GM04503 (cell line): ENCODE measurements around the gene PAGE5.

Experiments
- DNase-seq: peaks from one replicate; pipeline ENCODE4 v3.0.0-alpha.2; 2012; ENCODE audit warnings: low read depth

The PAGE5 gene, protein sequence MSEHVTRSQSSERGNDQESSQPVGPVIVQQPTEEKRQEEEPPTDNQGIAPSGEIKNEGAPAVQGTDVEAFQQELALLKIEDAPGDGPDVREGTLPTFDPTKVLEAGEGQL

DNA sequence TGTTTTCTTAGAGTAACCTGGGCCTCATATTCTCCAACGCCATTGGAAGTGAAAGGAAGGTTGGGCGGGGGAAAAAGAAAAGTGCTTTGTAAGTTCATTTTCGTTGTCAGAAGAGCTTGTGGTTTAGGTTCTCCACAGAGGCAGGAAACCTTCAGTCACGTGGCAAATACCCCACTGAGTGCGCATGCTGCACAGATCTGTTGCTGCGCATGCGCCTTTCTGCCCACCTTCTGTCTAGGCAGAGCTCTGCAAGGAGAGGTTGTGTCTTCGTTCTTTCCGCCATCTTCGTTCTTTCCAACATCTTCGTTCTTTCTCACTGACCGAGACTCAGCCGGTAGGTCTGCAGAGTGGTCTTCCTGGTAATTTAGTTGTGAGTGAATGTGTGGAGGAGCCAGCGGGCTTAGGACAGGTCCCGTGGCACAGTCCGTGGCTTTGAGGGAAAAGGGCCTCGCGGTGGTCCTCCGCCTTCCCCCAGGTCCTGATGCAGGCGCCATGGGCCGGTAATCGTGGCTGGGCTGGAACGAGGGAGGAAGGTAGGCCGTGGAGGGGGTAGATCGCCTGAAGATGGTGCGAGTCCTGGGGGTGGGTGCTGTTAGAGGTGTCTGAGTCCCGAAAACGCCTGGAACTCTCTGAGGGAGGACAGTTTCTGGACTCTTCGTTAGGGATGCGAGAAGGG is at the start of gene PAGE5:
PAGE5 (plus strand) TSS at position 228 of the 676 bp plus-strand sequence. CDS start 1,037 bp downstream, outside the sequence.
- DNase-seq: no peak

DNA sequence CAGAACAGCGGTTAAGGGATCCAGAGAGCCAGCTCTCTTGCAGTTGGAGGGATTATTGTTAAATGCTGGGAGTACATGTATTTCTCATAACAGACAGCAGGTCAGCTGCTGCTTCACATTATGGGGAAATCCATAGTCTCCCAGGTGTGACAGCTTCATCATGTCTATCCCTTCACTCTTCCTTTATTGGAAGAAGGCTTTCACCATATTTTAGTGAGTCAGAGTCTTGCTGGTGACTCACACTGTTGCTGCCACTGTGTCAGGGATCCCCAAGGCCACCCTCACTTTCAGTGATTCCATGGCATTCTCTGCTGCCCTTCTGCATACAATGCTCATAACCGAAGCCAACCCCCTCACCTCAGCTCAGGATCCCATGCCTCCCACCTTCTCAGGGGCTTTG is 32.9 kb upstream of the PAGE5 start:
- no peak for DNase-seq

DNA sequence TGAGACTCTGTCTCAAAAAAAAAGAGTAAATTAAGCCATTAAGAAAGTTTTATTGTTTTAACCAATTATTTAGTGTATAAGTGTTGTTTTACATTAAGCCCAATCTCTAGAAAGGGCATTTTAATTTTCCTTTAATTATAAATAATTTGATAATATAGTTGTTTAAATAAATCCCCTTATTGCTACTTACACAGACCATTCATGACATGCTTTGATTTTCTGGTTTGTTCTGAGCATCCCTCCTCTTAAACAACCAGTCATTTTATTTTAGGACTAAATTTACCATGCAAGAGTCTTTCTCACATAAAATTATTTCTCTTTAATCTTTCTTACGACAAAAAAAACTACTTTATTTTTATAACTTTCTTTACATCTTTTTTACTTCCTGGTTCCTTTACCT is 23.5 kb upstream of the PAGE5 start:
- no peak for DNase-seq

DNA sequence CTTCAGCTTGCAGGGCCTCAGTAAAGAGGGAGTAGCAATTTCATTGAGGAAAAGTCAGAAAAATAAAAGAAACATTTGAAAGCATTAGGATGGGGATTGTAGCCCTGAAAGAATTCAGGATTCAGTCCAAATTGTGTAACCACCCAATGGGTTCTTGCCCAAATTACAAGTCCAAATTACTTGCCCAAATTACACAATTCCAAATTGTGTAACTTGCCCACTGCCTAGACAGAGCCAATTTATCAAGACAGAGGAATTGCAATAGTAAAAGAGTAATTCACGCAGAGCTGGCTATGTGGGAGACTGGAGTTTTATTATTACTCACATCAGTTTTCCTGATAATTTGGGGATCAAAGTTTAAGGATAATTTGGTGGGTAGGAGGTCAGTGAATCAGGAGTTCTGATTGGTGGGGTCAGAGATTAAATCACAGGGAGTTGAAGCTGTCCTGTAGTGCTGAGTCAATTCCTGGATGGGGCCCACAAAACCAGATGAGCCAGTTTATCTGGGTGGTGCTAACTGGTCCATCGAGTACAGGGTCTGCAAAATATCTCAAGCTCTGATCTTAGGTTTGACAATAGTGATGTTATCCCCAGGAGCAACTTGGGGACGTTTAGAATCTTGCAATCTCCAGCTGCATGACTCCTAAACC is 18.1 kb upstream of the PAGE5 start:
- DNase-seq: peak; percentile 3

DNA sequence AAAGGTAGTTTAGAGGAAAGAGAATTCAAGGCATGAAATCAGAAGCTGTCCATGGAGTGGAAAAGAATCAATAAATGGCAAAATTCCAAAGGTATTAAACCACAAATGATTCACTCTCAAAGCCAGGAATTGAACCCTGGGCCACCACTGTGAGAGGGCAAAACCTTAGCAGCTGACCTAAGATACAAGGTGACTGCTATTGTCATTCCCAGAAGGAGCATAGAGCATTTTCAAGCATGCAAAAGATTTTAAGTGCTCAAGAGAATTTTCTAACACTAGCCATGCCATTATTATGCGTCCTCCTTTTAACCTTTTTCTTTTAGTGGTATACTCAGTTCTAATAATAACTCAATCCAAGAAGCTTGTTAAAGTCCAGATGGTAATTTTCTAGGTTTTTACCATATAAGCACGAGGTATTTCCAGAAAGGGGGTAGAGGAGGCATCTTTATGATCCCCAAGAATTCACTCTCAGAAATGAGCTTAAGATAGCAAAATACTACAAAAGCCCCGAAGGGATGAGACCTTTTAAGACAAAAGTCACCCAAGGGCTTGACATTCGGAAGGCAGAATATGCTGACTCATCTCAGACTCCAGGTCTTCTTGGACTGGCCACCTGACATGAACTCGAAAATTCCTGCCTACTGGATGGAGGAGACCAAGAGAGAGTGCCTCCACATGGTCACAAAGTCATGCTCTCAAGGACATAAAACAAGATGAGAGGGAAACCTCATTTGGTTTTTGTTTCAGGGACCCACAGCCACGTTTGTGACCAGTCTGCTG is 13.8 kb upstream of the PAGE5 start:
- no peak for DNase-seq

DNA sequence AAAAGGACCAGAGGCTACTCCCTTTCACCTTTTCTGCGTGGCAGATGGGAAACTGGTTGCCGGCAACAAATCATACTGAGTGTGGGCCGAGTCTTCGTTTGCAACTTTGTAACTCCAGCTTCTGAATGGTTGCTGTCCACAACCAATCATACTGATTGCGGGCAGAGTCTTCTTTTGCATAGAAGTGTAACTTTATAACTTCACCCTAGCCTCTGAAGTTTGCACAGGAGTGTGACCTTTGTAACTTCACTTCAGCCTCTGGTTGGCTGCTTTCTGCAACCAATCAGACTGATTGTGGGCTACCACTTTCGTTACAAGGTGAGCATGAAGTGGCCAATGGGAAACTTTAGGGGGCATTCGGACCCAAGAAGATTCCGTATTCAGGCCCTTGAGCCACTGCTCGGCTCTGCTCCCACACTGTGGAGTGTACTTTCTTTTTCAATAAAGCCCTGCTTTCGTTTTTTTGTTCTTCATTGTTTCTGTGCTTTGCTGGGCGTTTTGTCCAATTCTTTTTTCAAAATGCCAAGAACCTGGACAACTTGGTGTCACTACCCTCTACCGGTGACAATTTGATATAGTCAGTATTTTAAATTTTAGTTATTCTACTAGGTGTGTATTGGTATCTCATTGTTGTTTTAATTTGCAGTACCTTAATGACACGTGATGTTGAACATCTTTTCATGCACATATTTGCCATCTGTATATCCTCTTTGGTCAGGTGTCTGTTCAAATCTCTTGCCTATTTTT is 9.0 kb upstream of the PAGE5 start:
- DNase-seq: no peak

DNA sequence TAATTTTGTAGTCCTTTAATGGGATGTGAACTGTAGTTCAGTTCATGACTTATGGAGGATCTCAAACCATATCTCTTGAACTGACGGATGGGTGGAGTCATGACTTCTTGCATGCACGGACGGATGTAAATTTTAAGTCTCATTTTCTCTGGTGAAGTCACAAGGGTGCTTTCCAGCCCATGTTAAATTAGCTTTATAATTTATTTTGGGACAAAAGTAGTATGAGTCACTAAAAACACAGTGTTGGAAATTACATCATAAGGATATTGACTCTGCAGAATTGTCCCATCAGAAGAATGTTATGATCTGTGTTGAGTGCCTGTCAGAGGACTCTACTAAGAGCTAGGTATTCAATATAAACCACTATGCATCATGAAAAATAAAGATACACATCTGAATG is 6.8 kb upstream of the PAGE5 start:
- no peak for DNase-seq

DNA sequence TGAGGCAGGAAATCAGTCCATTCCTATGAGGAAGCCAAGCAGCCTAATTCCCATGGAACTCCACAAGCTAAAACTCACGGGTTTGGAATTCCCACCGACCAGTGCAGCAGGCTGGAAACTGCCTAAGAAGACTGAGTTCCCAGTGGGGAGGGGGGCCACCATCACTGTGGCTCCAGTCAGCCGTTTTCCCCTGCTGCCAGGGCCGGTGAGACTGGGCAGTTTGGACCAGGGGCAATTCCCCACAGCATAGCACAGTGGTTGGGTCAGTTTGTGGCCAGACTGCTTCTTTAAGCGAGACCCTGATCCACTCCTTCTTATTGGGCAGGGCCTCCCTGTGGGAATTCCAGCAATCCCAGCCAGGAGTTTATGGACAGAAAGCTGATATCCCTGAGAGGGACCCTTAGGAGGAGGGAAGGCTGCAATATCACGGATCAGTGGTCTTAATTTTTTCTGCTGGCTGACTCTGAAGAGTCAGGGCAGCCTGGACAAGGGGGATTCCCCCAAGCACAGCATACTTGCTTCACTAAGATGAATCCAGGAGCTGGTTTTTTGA is 20.7 kb downstream of the PAGE5 start:
- DNase-seq: no peak

DNA sequence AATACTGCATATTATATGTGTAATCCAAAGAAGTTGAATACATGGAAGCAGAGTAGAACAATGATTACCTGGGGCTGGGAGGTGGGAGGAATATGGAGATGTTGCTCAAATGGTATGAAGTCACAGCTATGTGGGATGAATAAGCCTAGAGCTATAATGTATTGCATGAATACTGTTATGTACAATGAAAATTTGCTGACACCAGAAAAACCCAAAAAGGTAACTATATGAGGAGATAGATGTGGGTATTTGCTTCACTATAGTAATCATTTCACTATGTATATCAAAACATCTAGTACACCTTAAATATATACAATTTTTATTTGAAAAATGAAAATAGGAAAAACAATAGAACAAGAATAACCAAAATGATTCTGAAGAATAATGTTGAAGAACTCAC is 33.4 kb downstream of the PAGE5 start:
- DNase-seq: no peak

DNA sequence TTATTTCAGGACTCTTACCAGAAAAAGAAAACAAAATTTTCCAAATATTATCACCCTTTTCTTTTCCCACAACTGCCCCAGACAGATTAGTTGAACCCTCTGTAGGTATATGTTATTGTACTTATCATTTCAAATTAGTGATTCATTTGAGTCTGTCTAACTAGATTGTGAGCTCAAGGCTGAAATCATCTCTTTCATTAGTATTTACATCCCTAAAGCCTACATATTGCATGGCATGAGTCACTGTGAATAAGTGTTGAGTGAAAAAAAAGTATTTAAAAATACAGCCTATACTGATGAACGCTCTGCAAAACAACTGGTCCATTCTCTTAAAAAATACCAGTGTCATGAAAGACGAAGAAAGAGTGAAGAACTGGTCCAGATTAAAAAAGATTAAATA is 40.7 kb downstream of the PAGE5 start:
- DNase-seq: no peak

DNA sequence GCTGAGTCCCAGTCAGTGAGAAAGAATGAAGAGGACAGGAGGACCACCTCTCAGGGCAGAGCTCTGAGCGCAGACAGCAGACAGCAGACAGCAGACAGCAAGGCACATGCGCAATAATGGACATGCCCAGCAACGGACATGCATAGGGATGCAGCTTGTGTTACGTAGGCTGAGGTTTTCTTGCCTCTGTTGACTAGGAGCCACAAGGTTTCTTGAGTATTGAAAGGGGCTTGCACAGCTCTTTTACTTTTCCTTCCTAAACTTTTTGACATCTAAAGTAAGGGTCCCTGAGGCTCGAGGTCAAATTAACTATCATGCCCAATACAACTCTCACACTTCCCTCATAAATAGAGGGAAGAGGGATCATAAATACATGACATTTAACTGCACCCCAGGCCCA is 44.7 kb downstream of the PAGE5 start, which contains the start of gene PAGE3:
PAGE3 (minus strand) TSS at position 101 of the 400 bp plus-strand sequence. CDS start 1,013 bp downstream, outside the sequence.
- no peak for DNase-seq
